Colon (tissue), 2 donors: Measurements from ENCODE around the gene CPNE7.
"Not testable (repeated sequence)": the region's sequence is repeated elsewhere in the genome, so short reads cannot be mapped to it uniquely, and the experiment has no call there.

Experiments
- FAIRE-seq: peaks from 2 replicates; lab custom pipeline; 2012; peaks lifted over from hg19 to GRCh38; lab: Jason Lieb, UNC
- donor health status: control.
- donor health status: control.

CPNE7 gene

DNA sequence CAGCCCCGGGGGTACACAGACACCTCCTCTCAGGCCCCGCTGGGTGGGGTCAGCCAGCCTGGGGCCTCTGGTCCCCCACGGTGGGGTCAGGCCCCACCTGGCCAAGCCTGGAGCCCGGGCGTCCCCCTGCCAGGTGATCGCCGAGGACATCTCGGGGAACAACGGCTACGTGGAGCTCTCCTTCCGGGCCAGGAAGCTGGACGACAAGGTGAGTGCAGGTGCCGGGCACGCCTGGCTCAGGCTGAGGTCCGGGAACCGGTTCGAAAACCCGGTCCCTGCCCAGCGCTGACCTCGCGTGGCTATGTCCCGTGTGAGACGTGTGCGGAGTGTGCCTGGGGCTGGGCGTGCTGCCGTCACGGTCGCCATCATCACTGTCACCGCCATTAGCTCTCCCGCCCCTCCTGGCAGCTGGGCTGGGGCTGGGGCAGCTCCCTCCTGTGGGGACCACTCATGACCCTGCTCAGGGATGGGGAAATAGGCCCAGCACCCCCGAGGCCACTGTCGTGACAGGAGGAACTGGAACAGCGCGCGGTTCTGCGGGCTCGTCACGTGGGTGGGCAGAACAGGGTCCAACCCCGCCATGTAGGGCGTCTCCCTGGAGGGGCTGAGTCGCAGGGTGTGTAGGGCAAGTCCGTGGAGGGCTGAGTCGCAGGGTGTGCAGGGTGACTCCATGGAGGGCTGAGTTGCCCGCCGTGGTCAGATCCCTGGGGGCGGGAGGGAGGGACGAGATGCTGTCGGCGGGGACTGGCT, 8.5 kb downstream of the CPNE7 start:
- FAIRE-seq, result no peak

DNA sequence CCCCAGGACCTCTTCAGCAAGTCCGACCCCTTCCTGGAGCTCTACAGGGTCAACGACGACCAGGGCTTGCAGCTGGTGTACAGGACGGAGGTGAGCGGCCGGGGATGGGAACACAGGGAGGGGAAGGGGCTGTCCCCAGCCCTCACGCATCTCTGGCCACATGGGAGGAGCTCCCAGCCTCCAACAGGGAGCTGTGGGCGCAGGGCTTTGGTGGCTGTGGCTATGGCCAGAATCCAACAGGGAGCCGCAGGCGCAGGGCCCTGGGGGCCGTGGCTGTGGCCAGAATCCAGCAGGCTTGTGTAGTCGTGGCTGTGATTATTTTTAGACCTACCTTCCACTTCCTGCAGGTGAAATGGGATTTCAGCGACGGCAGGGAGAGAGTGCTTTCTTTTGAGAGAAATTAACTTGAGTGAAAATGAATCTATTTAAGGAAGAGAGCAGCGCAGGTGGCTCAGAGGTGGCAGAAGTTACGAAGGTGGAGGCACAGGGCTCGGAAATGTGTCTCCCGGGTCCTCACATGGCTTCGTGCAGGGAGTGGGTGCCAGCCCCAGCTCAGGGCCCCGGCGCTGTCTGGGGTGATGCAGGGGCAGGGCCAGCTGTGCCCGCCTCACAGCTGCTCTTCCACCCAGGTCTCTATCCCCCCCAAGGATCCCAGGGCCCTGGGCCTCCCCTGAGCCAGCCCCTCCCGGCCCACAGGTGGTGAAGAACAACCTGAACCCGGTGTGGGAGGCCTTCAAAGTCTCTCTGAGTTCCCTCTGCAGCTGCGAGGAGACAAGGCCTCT, 9.4 kb downstream of the CPNE7 start:
- FAIRE-seq, result no peak

DNA sequence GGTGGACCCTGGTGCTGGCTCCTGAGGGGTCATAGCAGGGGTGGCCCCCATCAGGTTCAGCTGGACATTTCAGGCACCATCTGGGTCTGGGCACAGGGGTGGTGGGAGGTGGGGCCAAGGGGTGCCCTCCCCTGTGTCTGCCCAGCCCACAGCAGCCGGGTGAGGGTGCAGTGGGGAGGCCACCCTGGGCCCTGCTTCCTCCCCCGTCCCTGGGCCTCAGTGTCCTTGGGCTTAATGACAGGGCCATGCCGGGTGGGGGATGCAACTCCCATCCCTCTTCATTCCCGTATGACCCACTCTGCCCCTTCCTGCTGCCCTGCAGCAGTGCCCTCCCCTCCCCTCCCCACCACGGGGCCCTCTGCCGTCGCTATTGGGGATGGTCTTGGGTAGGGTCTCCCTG, 10.7 kb downstream of the CPNE7 start:
- FAIRE-seq, result no peak

DNA sequence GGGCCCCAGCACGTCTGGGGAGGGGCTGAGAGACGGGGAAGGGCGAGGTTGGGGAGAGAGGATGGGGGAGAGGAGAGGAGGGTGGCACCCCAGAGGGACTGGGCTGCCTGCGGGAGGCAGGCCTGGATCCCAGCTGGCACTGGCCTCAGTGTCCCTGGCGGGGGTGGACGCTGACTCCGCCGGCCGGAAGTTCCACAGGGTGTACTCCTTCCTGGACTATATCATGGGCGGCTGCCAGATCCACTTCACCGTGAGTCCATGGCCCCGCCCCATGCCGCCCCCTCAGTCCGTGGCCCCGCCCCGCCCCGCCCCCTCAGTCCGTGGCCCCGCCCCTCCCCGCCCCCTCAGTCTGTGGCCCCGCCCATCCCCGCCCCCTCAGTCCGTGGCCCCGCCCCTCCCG, 11.3 kb downstream of the CPNE7 start:
- no peak for FAIRE-seq

DNA sequence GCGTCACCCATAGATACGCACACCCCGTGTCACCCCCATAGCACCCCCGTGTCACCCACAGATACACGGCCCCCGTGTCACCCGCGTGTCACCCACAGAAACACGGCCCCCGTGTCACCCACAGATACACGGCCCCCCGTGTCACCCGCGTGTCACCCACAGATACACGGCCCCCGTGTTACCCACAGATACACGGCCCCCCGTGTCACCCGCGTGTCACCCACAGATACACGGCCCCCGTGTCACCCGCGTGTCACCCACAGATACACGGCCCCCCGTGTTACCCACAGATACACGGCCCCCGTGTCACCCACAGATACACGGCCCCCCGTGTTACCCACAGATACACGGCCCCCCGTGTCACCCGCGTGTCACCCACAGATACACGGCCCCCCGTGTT, 12.1 kb downstream of the CPNE7 start:
- not testable (repeated sequence) for FAIRE-seq

DNA sequence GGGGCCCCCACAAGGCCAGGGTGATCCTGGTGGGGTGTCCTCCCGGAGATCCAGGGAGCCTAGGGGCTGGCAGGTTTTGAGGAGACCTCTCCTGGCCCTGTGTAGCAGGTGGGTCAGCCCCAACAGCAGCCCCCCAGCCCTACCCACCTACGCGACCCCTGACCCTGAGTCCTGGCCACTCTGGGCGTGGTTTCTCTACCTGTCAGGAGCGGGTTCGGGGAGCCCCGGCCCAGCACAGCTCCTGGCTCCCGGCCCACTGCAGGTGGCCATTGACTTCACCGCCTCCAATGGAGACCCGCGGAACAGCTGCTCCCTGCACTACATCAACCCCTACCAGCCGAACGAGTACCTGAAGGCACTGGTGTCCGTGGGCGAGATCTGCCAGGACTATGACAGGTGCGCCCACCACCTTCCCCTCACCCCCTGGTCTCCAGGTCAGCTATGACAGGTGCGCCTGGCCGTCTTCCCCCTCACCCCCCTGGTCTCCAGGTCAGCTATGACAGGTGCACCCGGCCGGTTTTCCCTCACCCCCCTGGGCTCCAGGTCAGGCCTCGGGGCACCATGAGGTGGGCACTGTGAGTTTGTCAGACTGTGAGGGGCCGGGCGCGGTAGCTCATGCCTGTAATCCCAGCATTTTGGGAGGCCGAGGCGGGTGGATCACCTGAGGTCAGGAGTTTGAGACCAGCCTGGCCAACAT, 13.0 kb downstream of the CPNE7 start:
- no peak for FAIRE-seq

DNA sequence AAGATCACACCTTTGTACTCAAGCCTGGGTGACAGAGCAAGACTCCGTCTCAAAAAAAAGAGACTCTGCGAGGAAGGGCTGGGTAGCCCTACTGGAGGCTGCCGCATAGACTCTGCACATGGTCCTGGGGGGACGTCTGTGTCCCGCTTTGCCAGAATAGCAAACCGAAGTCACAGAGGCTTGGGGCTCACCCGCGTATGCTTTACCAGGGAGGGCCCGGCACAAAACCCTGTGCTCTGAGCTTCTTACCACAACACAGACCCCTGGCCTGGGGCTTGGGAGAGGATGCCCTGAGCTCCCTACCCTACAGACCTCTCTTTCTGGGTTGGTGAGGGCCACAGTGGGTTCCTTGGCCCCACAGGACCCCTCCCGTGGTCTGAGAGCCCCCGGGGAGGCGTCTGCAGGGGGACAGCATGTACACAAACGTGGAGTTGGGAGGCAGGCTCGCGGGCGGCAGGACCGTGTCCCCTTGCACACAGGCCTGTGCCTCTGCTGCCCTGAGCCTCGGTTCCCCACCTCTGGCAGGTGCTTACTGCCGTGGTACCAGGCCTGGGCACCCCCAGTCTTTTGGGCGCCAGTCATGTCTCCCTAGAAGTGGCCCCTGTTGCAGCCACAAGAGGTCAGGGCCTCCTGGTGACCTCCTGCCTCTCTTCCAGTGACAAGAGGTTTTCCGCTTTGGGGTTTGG, 13.8 kb downstream of the CPNE7 start:
- no peak for FAIRE-seq

DNA sequence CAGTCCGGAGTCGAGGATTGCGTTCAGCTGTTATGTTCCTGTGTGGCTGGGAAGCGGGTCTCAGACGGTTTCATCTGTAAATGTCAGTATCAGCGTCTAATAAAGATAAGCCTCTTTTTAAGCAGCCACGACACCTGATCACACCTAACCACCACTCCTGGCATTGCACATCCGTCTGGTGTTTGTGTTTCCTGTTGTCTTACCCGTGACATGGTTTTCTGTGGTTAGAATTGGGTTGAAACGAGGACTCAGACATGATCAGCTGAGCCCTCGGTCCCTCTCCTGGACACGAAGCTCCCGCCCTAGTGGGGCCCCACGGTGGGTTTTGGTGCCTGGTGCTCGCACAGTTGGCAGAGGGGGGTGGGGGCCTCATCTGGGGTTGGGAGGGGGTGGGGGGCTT, 18.3 kb downstream of the CPNE7 start:
- no peak for FAIRE-seq

DNA sequence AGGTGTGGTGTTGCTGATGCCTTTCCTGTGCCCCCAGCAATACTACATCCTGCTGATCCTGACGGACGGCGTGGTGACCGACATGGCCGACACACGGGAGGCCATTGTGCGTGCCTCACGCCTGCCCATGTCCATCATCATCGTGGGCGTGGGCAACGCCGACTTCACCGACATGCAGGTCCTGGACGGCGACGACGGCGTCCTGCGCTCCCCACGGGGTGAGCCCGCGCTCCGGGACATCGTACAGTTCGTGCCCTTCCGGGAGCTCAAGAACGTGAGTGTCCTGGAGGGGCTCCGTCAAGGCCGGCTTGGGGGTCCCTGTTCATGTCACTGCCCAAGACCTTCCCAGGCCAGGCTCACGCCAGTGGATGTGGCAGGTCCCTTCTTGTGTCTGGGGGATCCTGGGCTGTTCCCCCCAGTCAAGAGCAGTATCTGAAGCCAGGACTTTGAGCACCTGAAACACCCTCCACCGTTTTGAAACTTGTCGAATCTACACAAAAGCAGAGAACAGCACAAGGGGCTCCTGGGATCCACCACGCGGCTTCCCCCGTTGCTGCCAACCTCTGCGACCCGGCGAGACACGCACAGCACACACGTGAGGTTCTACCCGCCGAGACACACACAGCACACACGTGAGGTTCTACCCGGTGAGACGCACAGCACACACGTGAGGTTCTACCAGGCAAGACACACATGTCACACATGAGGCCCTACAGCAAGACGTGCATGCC, 19.9 kb downstream of the CPNE7 start:
- FAIRE-seq, result no peak

DNA sequence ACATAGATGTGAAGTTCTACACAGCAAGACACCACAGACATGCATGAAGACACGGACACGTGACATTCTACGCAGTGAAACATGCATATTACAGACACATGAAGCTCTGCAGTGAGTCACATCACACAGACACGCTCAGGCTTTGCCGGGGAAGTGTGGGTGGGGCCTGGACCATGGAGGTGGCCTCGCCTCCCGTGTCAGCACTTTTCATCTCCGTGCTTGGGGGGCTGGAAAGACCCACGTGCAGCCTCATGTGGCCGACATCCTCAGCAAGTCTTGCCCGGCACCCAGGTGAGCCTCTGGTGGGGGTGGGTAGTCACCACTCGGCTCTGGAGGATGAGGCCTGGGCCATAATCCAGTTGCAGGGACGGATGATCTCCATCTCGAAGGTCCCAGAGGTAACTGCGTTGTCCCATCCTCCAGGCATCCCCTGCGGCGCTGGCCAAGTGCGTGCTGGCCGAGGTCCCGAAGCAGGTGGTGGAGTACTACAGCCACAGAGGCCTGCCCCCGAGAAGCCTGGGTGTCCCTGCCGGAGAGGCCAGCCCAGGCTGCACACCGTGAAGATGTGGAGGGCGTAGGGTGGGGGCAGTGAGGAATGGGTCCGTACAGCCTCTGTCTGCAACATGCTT, 20.6 kb downstream of the CPNE7 start:
- FAIRE-seq, result no peak

DNA sequence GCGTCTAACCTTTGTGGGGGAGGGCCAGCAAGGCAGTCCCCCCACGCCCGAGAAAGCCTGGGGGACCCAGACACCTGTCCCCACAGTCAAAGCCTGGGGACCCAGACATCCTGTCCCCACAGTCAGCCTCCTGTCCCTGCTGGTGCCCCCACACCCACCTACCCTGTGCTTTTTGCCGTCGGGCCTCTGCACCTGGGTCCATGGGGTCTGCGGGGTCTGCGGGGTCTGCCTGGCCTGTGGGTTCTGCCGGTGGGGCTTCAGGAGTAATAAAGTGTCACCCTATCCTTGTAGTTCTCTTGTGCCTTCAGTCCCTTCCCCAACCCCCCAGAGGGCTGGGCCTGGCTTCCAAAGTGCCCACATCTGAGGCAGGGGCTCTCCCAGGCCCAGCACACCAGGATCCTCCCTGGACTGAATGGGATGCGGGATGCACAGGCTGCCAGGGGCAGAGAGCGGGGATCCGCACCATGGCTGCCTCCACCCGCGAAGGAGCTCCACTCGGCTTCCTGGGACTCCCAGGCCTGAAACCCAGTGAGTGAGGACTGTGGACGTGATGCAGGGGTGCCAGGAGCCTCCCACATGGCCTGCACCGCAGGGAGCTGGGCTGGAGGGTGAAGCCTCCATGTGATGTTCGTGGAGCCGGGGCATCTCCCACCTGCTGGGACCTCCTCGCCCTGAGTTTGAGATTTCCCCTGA, 21.5 kb downstream of the CPNE7 start:
- no peak for FAIRE-seq

DNA sequence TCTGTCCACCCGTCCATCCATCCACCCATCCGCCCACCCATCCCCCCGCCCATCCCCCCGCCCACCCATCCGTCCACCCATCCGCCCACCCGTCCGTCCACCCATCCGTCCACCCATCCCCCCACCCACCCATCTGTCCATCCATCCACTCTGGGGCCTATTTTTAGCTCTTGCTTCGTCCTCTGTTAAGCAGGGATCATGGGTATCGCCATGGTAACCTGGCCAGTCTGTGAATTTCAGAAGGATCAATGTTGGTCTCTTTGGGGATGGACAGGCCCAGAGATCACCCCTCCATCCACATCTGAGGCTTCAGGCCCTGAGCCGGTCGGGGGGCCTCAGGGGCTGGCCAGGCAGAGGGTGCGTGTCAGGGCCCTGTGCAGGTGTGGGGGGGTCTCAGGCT, 22.6 kb downstream of the CPNE7 start:
- no peak for FAIRE-seq

DNA sequence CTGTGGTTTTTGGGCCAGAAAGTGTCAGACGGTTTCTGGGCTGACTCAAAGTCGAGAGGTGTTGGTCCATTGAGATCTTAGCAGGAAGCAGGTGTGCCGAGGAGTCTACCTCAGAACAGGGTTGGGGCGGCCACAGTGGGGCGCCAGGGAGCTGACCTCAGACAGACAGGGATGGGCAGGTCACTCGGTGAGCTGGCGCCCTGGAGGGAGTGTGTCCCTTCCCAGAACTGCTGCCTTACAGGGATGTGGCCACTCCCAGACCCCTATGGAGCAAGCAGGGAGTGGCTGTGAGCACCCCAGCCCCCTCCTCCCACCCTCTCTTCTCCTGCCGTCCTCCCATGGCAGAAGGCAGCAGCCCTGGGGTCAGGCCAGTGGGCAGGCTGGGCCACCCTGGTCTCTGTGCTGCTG, 23.9 kb downstream of the CPNE7 start:
- FAIRE-seq, result no peak

DNA sequence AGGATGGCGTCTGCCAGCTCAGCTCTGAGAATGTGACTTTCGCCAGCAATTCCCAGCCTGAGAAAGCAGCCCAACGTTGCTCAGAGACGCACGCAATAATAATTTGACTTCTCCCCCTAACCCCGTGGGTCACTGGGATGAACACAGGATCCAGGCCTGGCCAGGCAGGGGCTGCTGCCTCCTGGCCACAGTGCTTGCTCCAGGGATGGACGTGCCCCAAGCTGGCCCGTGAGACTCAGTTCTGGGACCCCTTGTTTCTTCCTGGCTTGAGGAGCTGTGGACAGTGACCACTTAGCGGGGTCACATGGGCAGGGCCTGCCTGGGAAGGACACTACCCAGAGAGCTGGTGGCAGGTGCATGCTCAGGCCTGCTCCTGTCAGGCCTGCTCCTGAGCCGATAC, 24.3 kb downstream of the CPNE7 start:
- FAIRE-seq, result no peak

DNA sequence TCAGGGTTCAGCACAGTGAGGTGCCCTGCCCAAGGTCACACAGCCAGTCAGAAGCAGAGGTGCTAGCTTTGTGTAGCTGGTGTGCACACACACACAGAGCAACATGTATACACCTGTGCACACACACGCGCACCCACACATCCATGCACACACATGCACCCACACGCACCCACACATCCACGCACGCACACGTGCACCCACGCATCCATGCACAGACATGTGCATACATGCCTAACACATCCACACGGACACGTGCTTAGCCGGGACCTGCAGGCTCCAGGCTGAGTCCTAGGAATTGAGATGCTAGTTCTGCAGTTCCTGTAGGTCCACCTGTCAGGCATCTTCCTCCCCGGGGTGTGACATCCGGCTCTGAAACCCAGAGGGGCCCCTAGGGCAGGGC, 24.9 kb downstream of the CPNE7 start:
- no peak for FAIRE-seq

DNA sequence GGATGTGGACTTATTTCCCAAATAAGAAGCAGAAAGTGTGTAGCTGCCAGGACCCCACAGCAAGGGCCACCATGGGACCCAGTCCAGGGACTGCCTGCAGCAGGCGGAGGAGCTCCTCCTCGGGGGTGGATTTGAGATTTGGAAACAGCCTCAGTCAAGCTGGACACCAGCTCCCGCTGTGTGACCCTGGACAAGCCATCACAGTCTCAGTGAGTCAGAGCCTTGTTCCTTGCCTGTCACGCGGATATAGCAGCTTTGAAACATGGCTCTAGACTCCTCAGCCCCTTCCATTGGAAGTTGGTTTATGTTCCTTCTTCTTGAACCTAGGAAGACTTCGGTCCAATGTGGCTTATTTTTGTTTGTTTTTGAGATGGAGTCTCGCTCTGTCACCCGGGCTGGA, 25.4 kb downstream of the CPNE7 start:
- no peak for FAIRE-seq

DNA sequence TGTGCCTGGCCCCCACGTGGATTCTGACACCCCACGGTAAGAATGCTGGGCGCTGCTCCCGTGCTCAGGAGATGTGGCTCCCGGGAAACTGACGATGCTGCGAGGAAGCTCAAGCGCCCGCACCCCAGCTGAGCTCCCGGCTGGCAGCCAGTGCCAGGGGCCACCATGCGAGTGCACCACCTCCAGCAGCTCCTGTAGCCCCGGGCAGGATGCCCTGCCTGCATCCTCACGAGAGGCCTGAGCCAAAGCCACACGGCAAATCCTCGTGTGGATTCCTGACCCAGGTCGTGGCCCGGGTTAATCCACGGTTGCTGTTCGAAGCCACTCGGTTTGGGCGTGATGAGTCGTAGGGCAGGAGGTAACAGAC, 26.3 kb downstream of the CPNE7 start:
- no peak for FAIRE-seq

DNA sequence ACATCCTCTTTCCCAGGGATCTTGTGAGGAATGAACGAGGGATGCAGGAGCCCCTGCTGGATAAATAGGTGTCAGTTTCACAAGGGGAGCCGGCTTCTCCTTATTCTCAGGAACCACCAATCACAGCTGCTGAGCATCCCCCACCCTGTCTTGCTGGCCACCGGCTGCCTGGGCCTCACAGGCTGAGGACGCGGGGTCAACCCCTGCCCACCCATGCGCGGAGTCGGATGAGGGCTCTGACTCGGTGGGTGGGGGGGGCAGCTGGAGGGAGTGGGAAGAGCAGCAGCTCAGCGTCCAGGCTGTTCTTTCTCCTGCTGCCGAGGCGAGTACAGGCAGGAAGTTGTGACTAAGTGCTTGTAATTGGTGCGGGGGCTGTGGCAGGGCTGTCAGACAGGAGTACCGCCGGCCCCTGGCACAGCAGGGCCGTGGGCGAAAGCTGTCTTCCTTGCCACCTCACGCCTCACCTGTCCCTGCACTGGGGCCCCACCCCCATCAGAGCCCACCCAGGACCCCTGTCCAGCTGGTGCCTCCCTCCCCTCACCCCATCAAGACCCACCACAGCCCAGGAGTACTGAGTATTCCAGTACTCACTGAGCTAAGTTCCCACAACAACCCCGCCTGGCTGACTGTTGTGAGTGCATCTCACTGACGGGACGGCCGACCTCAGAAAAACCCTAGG, 26.9 kb downstream of the CPNE7 start:
- FAIRE-seq, result no peak

DNA sequence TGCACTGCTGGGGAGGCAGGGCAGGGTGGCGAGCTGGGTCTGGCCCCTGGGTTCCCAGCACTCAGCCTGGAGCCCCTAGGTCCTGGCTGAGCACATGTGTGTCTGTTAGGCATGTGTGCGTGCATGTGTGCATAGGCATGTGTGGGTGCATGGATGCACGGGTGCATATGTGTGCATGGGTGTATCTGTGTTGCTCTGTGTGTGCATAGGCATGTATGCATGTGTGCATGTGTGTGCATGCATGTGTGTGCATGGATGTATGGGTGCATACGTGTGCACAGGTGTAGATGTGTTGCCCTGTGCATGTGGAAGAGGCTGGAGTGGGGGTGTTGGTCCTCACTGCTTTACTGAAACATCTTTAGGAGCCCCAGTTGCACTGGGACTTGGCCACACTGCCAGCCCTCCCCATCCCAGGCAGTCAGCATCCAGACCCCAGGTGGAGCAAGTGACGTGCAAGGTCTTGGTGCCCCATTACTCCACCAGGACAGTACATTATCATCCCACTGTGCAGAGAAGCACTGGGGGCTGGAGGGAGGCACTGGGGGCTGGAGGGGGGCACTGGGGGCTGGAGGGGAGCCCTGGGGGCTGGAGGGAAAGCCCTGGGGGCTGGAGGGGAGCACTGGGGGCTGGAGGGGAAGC, 27.5 kb downstream of the CPNE7 start:
- no peak for FAIRE-seq

DNA sequence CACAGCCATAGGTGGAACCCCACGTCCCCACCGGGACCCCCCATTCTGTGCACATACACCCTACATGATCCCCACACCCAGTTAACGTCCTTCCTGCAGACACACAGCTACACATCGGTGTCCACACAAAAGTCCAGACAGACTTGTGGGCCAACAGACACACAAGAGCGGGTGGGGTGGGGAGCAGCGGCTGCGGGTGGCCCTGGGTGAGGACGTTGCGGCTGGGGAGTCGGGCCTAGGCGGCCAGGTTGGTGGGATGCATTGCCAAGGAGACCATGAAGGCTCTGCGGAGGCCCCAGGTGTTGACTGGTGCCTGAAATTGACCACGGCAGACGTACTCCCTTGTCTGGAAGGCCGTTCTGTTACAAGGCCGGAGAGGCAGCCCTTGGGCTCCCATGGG, 29.2 kb downstream of the CPNE7 start:
- FAIRE-seq, result no peak
